HEK293T (cell line): ENCODE results near the gene ZXDC.

Source experiments
- ARNT ChIP-seq: fragments of 450-650 bp; IDR thresholded peaks from 2 replicates; pipeline ENCODE4 v1.6.1; 2017; ENCODE audit warnings: mild to moderate bottlenecking
- BHLHE40 ChIP-seq: fragments of 450-650 bp; IDR thresholded peaks from 2 replicates; pipeline ENCODE4 v1.6.1; 2016; ENCODE audit warnings: mild to moderate bottlenecking, moderate library complexity, borderline replicate concordance
- ELF4 ChIP-seq: fragments of 450-650 bp; IDR thresholded peaks from 2 replicates; pipeline ENCODE4 v1.6.1; 2017; ENCODE audit warnings: antibody characterized with exemption
- FOXA1 ChIP-seq: fragments of 450-650 bp; IDR thresholded peaks from 2 replicates; pipeline ENCODE4 v1.6.1; 2016; ENCODE audit warnings: mild to moderate bottlenecking
- FOXK2 ChIP-seq: fragments of 450-650 bp; IDR thresholded peaks from 2 replicates; pipeline ENCODE4 v1.6.1; 2016; ENCODE audit warnings: mild to moderate bottlenecking
- LEF1 ChIP-seq: fragments of 450-650 bp; IDR thresholded peaks from 2 replicates; pipeline ENCODE4 v1.6.1; 2017; ENCODE audit warnings: mild to moderate bottlenecking, borderline replicate concordance
- NFRKB ChIP-seq: fragments of 450-650 bp; IDR thresholded peaks from 2 replicates; pipeline ENCODE4 v1.6.1; 2016; ENCODE audit warnings: mild to moderate bottlenecking, moderate library complexity
- PKNOX1 ChIP-seq: fragments of 450-650 bp; IDR thresholded peaks from 2 replicates; pipeline ENCODE4 v1.6.1; 2016
- SP1 ChIP-seq: fragments of 450-650 bp; IDR thresholded peaks from 2 replicates; pipeline ENCODE4 v1.6.1; 2017
- SUZ12 ChIP-seq: fragments of 450-650 bp; IDR thresholded peaks from 2 replicates; pipeline ENCODE4 v1.6.1; 2016; ENCODE audit warnings: mild to moderate bottlenecking
- TARDBP ChIP-seq: fragments of 450-650 bp; IDR thresholded peaks from 2 replicates; pipeline ENCODE4 v1.6.1; 2016
- ZNF384 ChIP-seq: fragments of 450-650 bp; IDR thresholded peaks from 2 replicates; pipeline ENCODE4 v1.6.1; 2016

- TF ChIP-seq BHLHE40 (no peak), ARNT (no peak), FOXA1 (no peak), TARDBP (no peak), LEF1 (no peak), SP1 (no peak), NFRKB (no peak), ELF4 (no peak), SUZ12 (no peak), ZNF384 (no peak), FOXK2 (no peak), PKNOX1 (no peak)
Observed at GRCh38 chr3:126509597-126510307, 34.1 kb upstream of the ZXDC start.
